Esophagus muscularis mucosa (tissue), 4 donors: ENCODE measurements around the gene SIRPA. TPM values are rescaled to one million over a fixed set of nuclear protein-coding genes. Genes with fewer than 3 reads are reported as not detected.

Source experiments
- DNase-seq: peaks from one replicate; pipeline ENCODE4 v3.0.0-alpha.2; 2017; ENCODE audit errors: extremely low spot score
- H3K27ac ChIP-seq, 4 donors: fragments of 200-600 bp; sonication (generic); replicated peaks in 1 of 4; 1 replicate in 3 of 4; 2 replicates in 1 of 4; pipeline ENCODE4 v1.5.1; 2016 to 2019; ENCODE audit warnings: mild to moderate bottlenecking in 1 of 4
- H3K27me3 ChIP-seq, 4 donors: fragments of 200-600 bp; sonication (generic); one replicate each; pipeline versions ENCODE4 v1.5.1 to v1.6.0; 2016 to 2019
- H3K36me3 ChIP-seq, 4 donors: fragments of 200-600 bp; sonication (generic); one replicate each; pipeline ENCODE4 v1.5.1; 2016 to 2019
- H3K4me1 ChIP-seq, 4 donors: fragments of 200-600 bp; sonication (generic); one replicate each; pipeline ENCODE4 v1.5.1; 2016 to 2019
- H3K4me3 ChIP-seq, 4 donors: fragments of 200-600 bp; sonication (generic); 1 replicate in 2 of 4; 2 replicates in 2 of 4; pipeline ENCODE4 v1.5.1; 2016 to 2019; ENCODE audit warnings: mild to moderate bottlenecking in 4 of 4, moderate library complexity in 1 of 4
- H3K9me3 ChIP-seq, 4 donors: fragments of 200-600 bp; sonication (generic); 1 replicate in 3 of 4; 2 replicates in 1 of 4; pipeline ENCODE4 v1.5.1; 2016 to 2019
- CTCF ChIP-seq, 3 experiments: fragments of 200-600 bp in 2 of 3; fragments of 450-650 bp in 1 of 3; sonication (generic) in 2 of 3; IDR thresholded peaks; one replicate each; pipeline ENCODE4 v1.5.1; 2017 to 2019; ENCODE audit warnings: antibody characterized with exemption in 3 of 3, mild to moderate bottlenecking in 2 of 3, moderate library complexity in 1 of 3
- EP300 ChIP-seq: sonication (generic); formaldehyde crosslinking; IDR thresholded peaks from one replicate; pipeline ENCODE4 v1.6.1; 2017; ENCODE audit warnings: antibody characterized with exemption
- POLR2A ChIP-seq: fragments of 450-650 bp; IDR thresholded peaks from one replicate; pipeline ENCODE4 v1.6.1; 2017; ENCODE audit warnings: antibody characterized with exemption, moderate library complexity, mild to moderate bottlenecking, low read depth
- POLR2AphosphoS5 ChIP-seq, 2 donors: sonication (generic); formaldehyde crosslinking; IDR thresholded peaks; one replicate each; pipeline ENCODE4 v1.6.1; 2017; ENCODE audit warnings: antibody characterized with exemption in 2 of 2
- WGBS: methylation state at CpG from one replicate; pipeline ENCODE4 v1.1.5; 2018; 5-methylcytosine and 5-hydroxymethylcytosine counted together
- intact Hi-C: fragments of 100-400 bp; cut with DNase I; formaldehyde crosslinking; loops from one replicate; pipeline ENCODE4 v1.15.1; 2023
- total RNA-seq, 4 donors: library from RNA; depleted of rRNA; stranded (reverse); fragments of >200 nt; gene quantifications; one replicate each; pipeline versions ENCODE4 v1.1.0 to v1.2.1, GENCODE V29; 2016

SIRPA gene
- total RNA-seq, 4 donors from 2014 or later = 19.5 to 39.8 (median 32.5) TPM

- Histone ChIP-seq H3K36me3 (no peaks in the 10 kb centered on the region), H3K4me1 (no peaks in the 10 kb centered on the region), H3K9me3 (no peaks in the 10 kb centered on the region), H3K4me3 (no peak overlapping the region), H3K27me3 (peaks cover 0 to 38% (median 3%) of the 10 kb centered on the region in 4 donors), H3K27ac (no peak overlapping the region)
- intact Hi-C loops = no loop called here
- WGBS = 79% methylated on average over 2 of the region's 2 CpGs
- no peak for TF ChIP-seq POLR2AphosphoS5 (IDR thresholded peaks at IDR 0.05)
- TF ChIP-seq CTCF (IDR thresholded peaks at IDR 0.05) = no peak
- no peak for TF ChIP-seq POLR2A
- TF ChIP-seq EP300 = no peak
- no peak for DNase-seq
These were observed 63.2 kb downstream of the SIRPA start for GRCh38 chr20:1958426-1958825.

- Histone ChIP-seq H3K27me3 (peaks cover 0 to 44% (median 3%) of the 10 kb centered on the region in 4 donors), H3K4me3 (no peak overlapping the region), H3K36me3 (no peaks in the 10 kb centered on the region), H3K4me1 (no peaks in the 10 kb centered on the region), H3K27ac (no peak overlapping the region), H3K9me3 (no peaks in the 10 kb centered on the region)
- TF ChIP-seq EP300 = no peak
- no peak for TF ChIP-seq POLR2AphosphoS5 (IDR thresholded peaks at IDR 0.05)
- TF ChIP-seq POLR2A = no peak
- TF ChIP-seq CTCF (IDR thresholded peaks at IDR 0.05) = no peak
- intact Hi-C loops = no loop called here
- no peak for DNase-seq
- 65% methylated on average over 2 of the region's 2 CpGs for WGBS
These were observed 63.9 kb downstream of the SIRPA start for GRCh38 chr20:1959156-1959555.

- Histone ChIP-seq H3K36me3 (no peaks in the 10 kb centered on the region), H3K4me3 (no peak overlapping the region), H3K4me1 (peaks cover 8 to 13% (median 11%) of the 10 kb centered on the region in 4 donors), H3K9me3 (no peaks in the 10 kb centered on the region), H3K27ac (no peak overlapping the region), H3K27me3 (peaks cover 0 to 54% (median 3%) of the 10 kb centered on the region in 4 donors)
- intact Hi-C loops = loop anchor here (5.0 to 10.0 kb wide), 2 partner anchors 64 to 187 kb away; partner anchors contain the start of gene SIRPA
- no peak for DNase-seq
- 82% methylated on average over 4 of the region's 5 CpGs for WGBS
- TF ChIP-seq POLR2A = no peak
- TF ChIP-seq EP300 = no peak
- TF ChIP-seq POLR2AphosphoS5 (IDR thresholded peaks at IDR 0.05) = no peak
- no peak for TF ChIP-seq CTCF (IDR thresholded peaks at IDR 0.05)
These were observed 66.2 kb downstream of the SIRPA start for GRCh38 chr20:1961374-1961773.

GRCh38 chr20:1964061-1964460 lies 68.9 kb downstream of the SIRPA start:
- TF ChIP-seq POLR2AphosphoS5 (IDR thresholded peaks at IDR 0.05) (no peak), CTCF (IDR thresholded peaks at IDR 0.05) (no peak), EP300 (no peak), POLR2A (no peak)
- 79% methylated on average over 4 of the region's 4 CpGs for WGBS
- Histone ChIP-seq H3K27ac (no peak overlapping the region), H3K4me3 (no peak overlapping the region), H3K9me3 (no peaks in the 10 kb centered on the region), H3K4me1 (peaks cover 8 to 13% (median 11%) of the 10 kb centered on the region in 4 donors), H3K27me3 (peaks cover 0 to 48% (median 3%) of the 10 kb centered on the region in 4 donors), H3K36me3 (no peaks in the 10 kb centered on the region)
- intact Hi-C loops = loop anchor here (2.0 to 10.0 kb wide), 3 partner anchors 67 to 189 kb away; partner anchors contain the start of gene SIRPA
- no peak for DNase-seq
